Fibroblast of lung (primary cell): ENCODE data around the gene CUL3. TPM values are rescaled to one million over a fixed set of nuclear protein-coding genes. Genes with fewer than 3 reads are reported as not detected.

ENCODE experiments used
- DNase-seq, 2 donors: peaks; one replicate each; pipeline versions ENCODE4 v3.0.0 to v3.0.0-alpha.2; 2010; ENCODE audit warnings: low read depth in 2 of 2
- H2AFZ ChIP-seq: 2 replicates; pipeline ENCODE4 v1.5.1; 2012; ENCODE audit warnings: low read length, control low read depth, inconsistent platforms
- H3K27ac ChIP-seq: 2 replicates; pipeline ENCODE4 v1.5.1; 2011; ENCODE audit warnings: low read length, control low read depth; ENCODE audit not compliant: insufficient read depth
- H3K27me3 ChIP-seq: 2 replicates; pipeline ENCODE4 v1.5.1; 2011; ENCODE audit warnings: mild to moderate bottlenecking, low read length; ENCODE audit not compliant: control insufficient read depth, insufficient read depth
- H3K36me3 ChIP-seq: 2 replicates; pipeline ENCODE4 v1.5.1; 2011; ENCODE audit warnings: low read length; ENCODE audit not compliant: control insufficient read depth, insufficient read depth
- H3K4me1 ChIP-seq: 2 replicates; pipeline ENCODE4 v1.5.1; 2011; ENCODE audit warnings: low read length; ENCODE audit not compliant: control insufficient read depth, insufficient read depth; ENCODE audit errors: extremely low read depth
- H3K4me2 ChIP-seq: 2 replicates; pipeline ENCODE4 v1.5.1; 2011; ENCODE audit warnings: low read length, control low read depth; ENCODE audit not compliant: insufficient read depth; ENCODE audit errors: extremely low read depth
- H3K4me3 ChIP-seq, 4 experiments: fragments of 200-600 bp in 1 of 4; sonication (generic) in 1 of 4; replicated peaks in 1 of 4; 2 replicates each; pipeline ENCODE4 v1.5.1; 2011 to 2016; ENCODE audit warnings: low read length in 4 of 4, low read depth in 3 of 4, mild to moderate bottlenecking in 3 of 4, control low read depth in 2 of 4, inconsistent platforms in 1 of 4, mixed read lengths in 1 of 4; ENCODE audit not compliant: insufficient read depth in 1 of 4; ENCODE audit errors: control extremely low read depth in 1 of 4
- H3K79me2 ChIP-seq: 2 replicates; pipeline ENCODE4 v1.5.1; 2012; ENCODE audit warnings: mild to moderate bottlenecking, low read length, inconsistent platforms; ENCODE audit not compliant: control insufficient read depth, insufficient read depth
- H3K9ac ChIP-seq: 2 replicates; pipeline ENCODE4 v1.5.1; 2011; ENCODE audit warnings: mild to moderate bottlenecking, low read length, control low read depth; ENCODE audit not compliant: insufficient read depth
- H3K9me3 ChIP-seq: 2 replicates; pipeline ENCODE4 v1.5.1; 2012; ENCODE audit warnings: low read depth, low read length; ENCODE audit not compliant: control insufficient read depth, insufficient read depth
- H4K20me1 ChIP-seq: 2 replicates; pipeline ENCODE4 v1.5.1; 2011; ENCODE audit warnings: low read length; ENCODE audit not compliant: control insufficient read depth, insufficient read depth; ENCODE audit errors: extremely low read depth
- CTCF ChIP-seq, 2 donors: IDR thresholded peaks in 1 of 2; conservative IDR thresholded peaks in 1 of 2; 1 replicate in 1 of 2; 2 replicates in 1 of 2; pipeline ENCODE4 v1.5.1; 2011 to 2012; ENCODE audit warnings: low read length in 2 of 2, control low read depth in 1 of 2, inconsistent platforms in 1 of 2, low read depth in 1 of 2, mild to moderate bottlenecking in 1 of 2
- EZH2 ChIP-seq: IDR thresholded peaks from 2 replicates; pipeline ENCODE4 v1.5.1; 2012; ENCODE audit warnings: low read length, control low read depth, mild to moderate bottlenecking; ENCODE audit errors: missing control alignments
- polyA plus RNA-seq, 2 donors: library from polyadenylated mRNA; depleted of rRNA in 1 of 2; stranded (reverse) in 1 of 2; unstranded in 1 of 2; fragments of >200 nt; gene quantifications; 2 replicates each; pipeline ENCODE4 v1.2.1, GENCODE V29; 2011 to 2012; ENCODE audit warnings: missing spikeins in 1 of 2
- total RNA-seq: library from RNA; depleted of rRNA; stranded (reverse); fragments of >200 nt; gene quantifications from 2 replicates; pipeline ENCODE4 v1.2.1, GENCODE V29; 2014

The CUL3 gene
- total and polyA plus RNA-seq, 2 donors (not counting 1 experiment from before 2014, with no cell fraction given): 65.3 to 69.7 TPM

- no peaks in the 10 kb centered on the region for H3K27me3 ChIP-seq
- H3K4me3 ChIP-seq: no peak overlapping the region
- H3K9me3 ChIP-seq: no peaks in the 10 kb centered on the region
- no peaks in the 10 kb centered on the region for H3K36me3 ChIP-seq
- TF ChIP-seq EZH2 (no peak), CTCF (conservative IDR thresholded peaks at IDR 0.05 in 1 of 2, IDR thresholded peaks at IDR 0.05 in 1 of 2; ENCODE audit: low read depth in 1 of 2, low read length in 2 of 2) (no peak)
- H2AFZ ChIP-seq: no peak overlapping the region
- H3K4me1 ChIP-seq: peaks cover 4% of the 10 kb centered on the region
- H3K4me2 ChIP-seq: no peak overlapping the region
- no peak overlapping the region for H3K9ac ChIP-seq
- H3K27ac ChIP-seq: no peak overlapping the region
- peaks cover 87% of the 10 kb centered on the region for H3K79me2 ChIP-seq
- peak in 1 of 2 donors; percentile 25 for DNase-seq
- peaks cover 2% of the 10 kb centered on the region for H4K20me1 ChIP-seq
These were observed 23.7 kb downstream of the CUL3 start for GRCh38 chr2:224561234-224562005.

- H3K4me3 ChIP-seq: no peak overlapping the region
- no peak overlapping the region for H3K4me2 ChIP-seq
- DNase-seq: no peak
- TF ChIP-seq EZH2 (no peak), CTCF (conservative IDR thresholded peaks at IDR 0.05 in 1 of 2, IDR thresholded peaks at IDR 0.05 in 1 of 2; ENCODE audit: low read depth in 1 of 2, low read length in 2 of 2) (no peak)
- peaks cover 2% of the 10 kb centered on the region for H4K20me1 ChIP-seq
- H3K9ac ChIP-seq: no peak overlapping the region
- peaks cover 4% of the 10 kb centered on the region for H3K4me1 ChIP-seq
- no peak overlapping the region for H3K27ac ChIP-seq
- no peaks in the 10 kb centered on the region for H3K27me3 ChIP-seq
- peaks cover 87% of the 10 kb centered on the region for H3K79me2 ChIP-seq
- H3K9me3 ChIP-seq: no peaks in the 10 kb centered on the region
- no peaks in the 10 kb centered on the region for H3K36me3 ChIP-seq
- H2AFZ ChIP-seq: no peak overlapping the region
These were observed 24.6 kb downstream of the CUL3 start for GRCh38 chr2:224560549-224560948.

- Histone ChIP-seq H3K4me2 (no peak overlapping the region), H3K36me3 (no peaks in the 10 kb centered on the region), H4K20me1 (peaks cover 2% of the 10 kb centered on the region), H3K27me3 (no peaks in the 10 kb centered on the region), H3K9me3 (no peaks in the 10 kb centered on the region), H3K27ac (no peak overlapping the region), H3K4me3 (no peak overlapping the region), H2AFZ (no peak overlapping the region), H3K9ac (no peak overlapping the region), H3K4me1 (peaks cover 4% of the 10 kb centered on the region), H3K79me2 (peaks cover 81% of the 10 kb centered on the region)
- no peak for DNase-seq
- no peak for TF ChIP-seq EZH2
- no peak for TF ChIP-seq CTCF (conservative IDR thresholded peaks at IDR 0.05 in 1 of 2, IDR thresholded peaks at IDR 0.05 in 1 of 2; ENCODE audit: low read depth in 1 of 2, low read length in 2 of 2)
These were observed 27.6 kb downstream of the CUL3 start for GRCh38 chr2:224557610-224558009.
